22Rv1 (cell line): Measurements from ENCODE around the gene PTH2.

Source experiments
- H3K27ac ChIP-seq: fragments of 450-650 bp; 2 replicates; pipeline ENCODE4 v1.5.1; 2017
- CTCF ChIP-seq: fragments of 450-650 bp; IDR thresholded peaks from 2 replicates; pipeline ENCODE4 v1.5.1; 2017; ENCODE audit warnings: mild to moderate bottlenecking
- ZFX ChIP-seq: fragments of 450-650 bp; IDR thresholded peaks from 2 replicates; pipeline ENCODE4 v1.6.1; 2017; ENCODE audit warnings: antibody characterized with exemption, borderline replicate concordance

The PTH2 gene, protein sequence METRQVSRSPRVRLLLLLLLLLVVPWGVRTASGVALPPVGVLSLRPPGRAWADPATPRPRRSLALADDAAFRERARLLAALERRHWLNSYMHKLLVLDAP

GRCh38 chr19:49423071-49423984 lies at the start of gene PTH2:
Gene PTH2, minus strand, starts transcription at chr19:49423441. Its CDS starts 102 bp downstream, at chr19:49423339.
- no peak for TF ChIP-seq CTCF
- no peak for TF ChIP-seq ZFX
- H3K27ac ChIP-seq: peak within 1 kb of the TSS; percentile 85

- no peak for TF ChIP-seq CTCF
- H3K27ac ChIP-seq: no peak overlapping the region
These were observed 49.7 kb upstream of the PTH2 start for GRCh38 chr19:49472936-49473335.

DNA sequence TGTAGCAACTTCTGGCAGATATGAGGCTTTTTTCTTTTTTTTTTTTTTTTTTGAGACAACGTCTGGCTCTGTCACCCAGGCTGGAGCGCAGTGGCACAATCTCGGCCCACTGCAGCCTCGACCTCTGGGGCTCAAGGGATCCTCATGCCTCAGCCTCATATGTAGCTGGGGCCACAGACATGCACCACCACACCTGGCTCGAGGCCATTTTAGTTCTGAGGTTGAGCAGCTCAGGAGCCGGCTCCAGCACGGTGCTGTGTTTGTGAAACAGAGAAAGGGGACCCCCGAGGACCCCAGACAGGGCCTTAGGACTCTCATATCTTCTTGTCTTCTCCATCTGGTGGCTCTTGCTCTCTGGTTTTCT lies 47.4 kb upstream of the PTH2 start:
- no peak overlapping the region for H3K27ac ChIP-seq
- TF ChIP-seq CTCF (no peak), ZFX (no peak)

- TF ChIP-seq ZFX (no peak), CTCF (0 out of 2 replicates have a peak, but pooled peaks have one; percentile 6)
- H3K27ac ChIP-seq: no peak overlapping the region
These were observed 46.8 kb upstream of the PTH2 start for GRCh38 chr19:49469828-49470614.

DNA sequence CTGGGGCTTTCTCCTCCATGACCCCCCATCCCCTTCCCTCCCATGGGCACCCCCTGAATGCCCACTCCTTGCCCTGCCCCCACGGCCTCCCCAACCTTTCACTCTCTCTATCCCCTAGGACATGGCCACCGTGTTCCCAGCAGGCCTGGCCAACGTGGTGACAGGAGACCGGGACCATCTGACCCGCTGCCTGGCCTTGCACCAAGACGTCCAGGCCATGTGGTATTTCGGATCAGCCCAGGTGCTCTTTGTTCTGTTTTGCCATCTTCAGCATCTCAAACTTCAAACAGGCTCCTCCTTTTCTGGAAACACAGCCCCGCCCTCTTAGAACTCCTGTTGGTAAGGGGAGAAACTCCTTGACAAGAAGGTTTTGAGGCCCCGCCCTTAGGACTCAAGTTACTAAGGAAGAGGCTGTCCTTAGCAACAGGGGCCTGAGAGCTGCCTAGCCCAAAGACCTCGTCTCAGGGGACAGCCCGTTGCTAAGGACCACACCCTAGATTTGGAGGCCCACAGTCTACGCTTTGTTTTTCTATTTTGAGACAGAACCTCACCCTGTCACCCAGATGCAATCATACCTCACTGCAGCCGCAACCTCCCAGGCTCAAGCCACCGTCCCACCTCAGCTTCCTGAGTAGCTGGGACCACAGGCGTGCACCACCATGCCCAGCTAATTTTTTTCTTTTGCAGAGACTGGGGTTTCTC lies 45.7 kb upstream of the PTH2 start:
- TF ChIP-seq CTCF (no peak), ZFX (no peak)
- peak overlapping the region; percentile 67 for H3K27ac ChIP-seq

GRCh38 chr19:49468199-49468598 lies 45.0 kb upstream of the PTH2 start:
- H3K27ac ChIP-seq: peak overlapping the region; percentile 67
- TF ChIP-seq CTCF: no peak
- no peak for TF ChIP-seq ZFX
